IPS-15b (cell line): ENCODE measurements around the gene RPS6KA3.

Source experiments
- H3K27me3 ChIP-seq: one replicate; pipeline ENCODE4 v1.6.1; 2013; ENCODE audit warnings: low read length; ENCODE audit not compliant: control insufficient read depth, insufficient read depth
- H3K36me3 ChIP-seq: one replicate; pipeline ENCODE4 v1.6.1; 2013; ENCODE audit warnings: low read length; ENCODE audit not compliant: control insufficient read depth, insufficient read depth
- H3K4me1 ChIP-seq: one replicate; pipeline ENCODE4 v1.6.1; 2013; ENCODE audit warnings: mild to moderate bottlenecking, low read length; ENCODE audit not compliant: control insufficient read depth, insufficient read depth
- H3K4me3 ChIP-seq: one replicate; pipeline ENCODE4 v1.5.1; 2013; ENCODE audit warnings: low read depth, low read length
- H3K9ac ChIP-seq: one replicate; pipeline ENCODE4 v1.6.1; 2013; ENCODE audit warnings: low read depth, mild to moderate bottlenecking, low read length
- H3K9me3 ChIP-seq: one replicate; pipeline ENCODE4 v1.6.1; 2013; ENCODE audit warnings: mild to moderate bottlenecking, low read length; ENCODE audit not compliant: control insufficient read depth, insufficient read depth

Gene RPS6KA3

DNA sequence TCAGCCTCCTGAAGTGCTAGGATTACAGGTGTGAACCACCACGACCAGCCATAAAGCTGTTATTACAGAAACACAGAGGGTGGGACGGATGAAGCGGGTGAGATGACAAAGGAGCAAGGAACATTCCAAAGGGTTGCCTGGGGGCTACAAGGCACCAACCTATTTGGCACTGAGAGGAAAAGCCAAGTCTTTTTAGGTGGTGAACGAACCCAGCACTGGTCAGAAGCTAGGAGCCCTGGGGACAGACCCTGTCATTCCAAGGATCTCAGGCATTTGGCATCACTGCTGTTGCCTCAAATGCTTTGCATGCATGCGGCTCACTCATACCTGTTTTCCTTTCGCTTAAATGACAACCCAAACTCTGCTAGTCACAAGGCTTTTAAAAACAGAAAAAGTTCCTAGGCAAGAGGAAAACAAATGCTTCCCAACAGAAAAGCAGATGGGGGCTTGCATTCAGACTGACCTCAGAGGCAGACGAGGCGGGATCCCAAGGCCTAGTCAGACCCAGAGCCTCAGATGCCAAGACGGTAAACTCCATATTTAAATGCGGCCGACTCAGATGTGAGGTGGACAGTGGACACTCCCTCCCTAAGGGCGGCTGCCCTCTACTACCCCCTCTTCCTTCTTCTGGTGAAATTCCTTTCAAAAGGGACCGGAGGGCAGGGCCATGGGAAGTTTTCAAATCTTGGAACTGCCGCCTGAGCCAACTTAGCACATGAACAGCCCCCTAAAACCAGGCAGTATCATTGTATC is 154.5 kb downstream of the RPS6KA3 start:
- Histone ChIP-seq H3K9ac (no peak overlapping the region), H3K4me1 (no peaks in the 10 kb centered on the region), H3K4me3 (no peak overlapping the region), H3K27me3 (peaks cover 12% of the 10 kb centered on the region), H3K9me3 (no peaks in the 10 kb centered on the region), H3K36me3 (no peaks in the 10 kb centered on the region)

DNA sequence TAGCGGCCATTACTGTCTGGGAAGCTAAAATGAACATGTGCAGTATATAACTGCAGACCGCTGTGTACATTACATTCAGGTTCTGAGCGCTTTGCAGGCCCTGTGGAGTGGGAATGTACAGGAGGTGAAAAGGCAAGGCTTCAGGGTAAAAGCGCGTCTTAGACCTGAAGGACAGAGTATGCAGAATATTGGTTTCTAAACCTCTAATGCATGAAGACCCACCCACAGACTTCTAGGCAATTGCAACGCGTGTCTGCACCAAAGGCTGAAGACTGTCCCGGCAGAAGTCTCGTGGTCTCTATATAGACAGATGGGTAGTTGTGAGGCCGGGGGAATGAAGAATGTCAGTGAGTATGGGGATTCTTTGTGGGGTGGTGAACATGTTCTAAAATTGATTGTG is 155.4 kb downstream of the RPS6KA3 start:
- Histone ChIP-seq H3K36me3 (no peaks in the 10 kb centered on the region), H3K4me3 (no peak overlapping the region), H3K9me3 (no peaks in the 10 kb centered on the region), H3K27me3 (peaks cover 8% of the 10 kb centered on the region), H3K4me1 (no peaks in the 10 kb centered on the region), H3K9ac (no peak overlapping the region)

DNA sequence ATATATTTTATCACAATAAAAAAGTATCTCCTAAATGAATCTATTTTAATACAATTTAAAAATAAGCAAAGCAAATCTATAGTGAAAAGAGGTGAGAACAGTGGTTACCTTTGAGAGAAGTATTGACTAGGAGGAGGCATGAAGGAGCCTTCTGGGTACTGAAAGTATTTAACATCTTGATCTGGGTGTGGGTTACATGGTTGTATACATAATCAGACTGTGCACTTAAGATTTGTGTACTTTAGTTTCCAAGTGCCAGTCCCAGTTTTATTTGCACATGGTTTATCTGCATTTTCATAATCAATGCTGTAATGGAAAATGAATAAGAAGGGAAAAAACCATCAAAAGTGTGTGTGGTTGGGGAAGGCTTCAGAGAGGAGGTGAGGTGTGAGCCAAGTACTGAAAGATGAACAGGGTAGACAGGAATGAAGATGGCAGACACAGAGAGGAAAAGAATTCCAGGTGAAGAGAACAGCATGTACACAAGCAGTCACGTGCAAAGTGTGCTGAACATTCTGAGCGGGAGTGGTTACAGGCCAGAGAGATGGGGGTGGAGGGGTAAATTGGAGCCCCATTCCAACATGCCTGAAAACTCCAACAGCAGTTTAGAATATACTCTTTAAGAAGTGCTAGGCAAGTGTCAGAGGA is 164.7 kb downstream of the RPS6KA3 start:
- Histone ChIP-seq H3K36me3 (no peaks in the 10 kb centered on the region), H3K9me3 (peaks cover 6% of the 10 kb centered on the region), H3K4me3 (no peak overlapping the region), H3K4me1 (no peaks in the 10 kb centered on the region), H3K27me3 (no peaks in the 10 kb centered on the region), H3K9ac (no peak overlapping the region)
